HG03558 (cell line): ENCODE data around the gene CHP1.
"Not testable (repeated sequence)": the region's sequence is repeated elsewhere in the genome, so short reads cannot be mapped to it uniquely, and the experiment has no call there.

ENCODE experiments used
- ATAC-seq: cut with Tn5 transposase; IDR thresholded peaks from one replicate; pipeline ENCODE4 v1.9.1; 2021; ENCODE audit warnings: moderate number of reproducible peaks; ENCODE audit not compliant: unreplicated experiment; ENCODE audit errors: extremely low read depth

Gene CHP1

DNA sequence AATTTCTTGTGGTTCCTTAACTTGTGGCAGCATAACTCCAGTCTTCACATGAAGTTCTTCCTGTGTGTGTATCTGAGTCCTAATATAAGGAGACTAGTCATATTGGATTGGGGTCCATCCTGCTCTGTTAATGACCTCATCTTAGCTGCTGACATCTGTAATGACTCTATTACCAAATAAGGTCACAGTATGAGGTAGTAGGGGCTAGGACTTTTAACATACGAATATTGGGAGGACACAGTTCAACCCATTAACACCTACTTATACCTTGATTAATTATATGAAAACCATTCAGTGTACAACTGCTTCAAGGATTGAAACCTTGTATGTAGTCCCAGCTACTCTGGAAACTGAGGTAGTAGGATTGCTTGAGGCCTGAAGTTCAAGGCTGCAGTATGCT lies 57.4 kb downstream of the CHP1 start:
- ATAC-seq: no peak

DNA sequence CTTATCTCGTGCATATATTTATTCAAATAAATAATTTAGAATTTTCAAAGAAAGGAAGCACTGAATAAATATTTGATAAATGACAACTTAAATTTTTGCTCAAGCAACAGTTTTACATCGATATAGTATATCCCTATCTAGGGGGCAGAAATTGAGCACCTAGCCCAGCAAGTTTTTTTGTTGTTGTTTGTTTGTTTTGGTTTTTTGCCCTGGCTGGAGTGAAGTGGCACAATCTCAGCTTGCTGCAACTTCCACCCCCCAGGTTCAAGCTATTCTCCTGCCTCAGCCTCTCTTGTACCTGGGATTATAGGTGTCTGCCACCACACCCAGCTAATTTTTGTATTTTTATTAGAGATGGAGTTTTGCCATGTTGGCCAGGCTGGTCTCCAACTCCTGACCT lies 58.9 kb downstream of the CHP1 start:
- ATAC-seq: no peak

DNA sequence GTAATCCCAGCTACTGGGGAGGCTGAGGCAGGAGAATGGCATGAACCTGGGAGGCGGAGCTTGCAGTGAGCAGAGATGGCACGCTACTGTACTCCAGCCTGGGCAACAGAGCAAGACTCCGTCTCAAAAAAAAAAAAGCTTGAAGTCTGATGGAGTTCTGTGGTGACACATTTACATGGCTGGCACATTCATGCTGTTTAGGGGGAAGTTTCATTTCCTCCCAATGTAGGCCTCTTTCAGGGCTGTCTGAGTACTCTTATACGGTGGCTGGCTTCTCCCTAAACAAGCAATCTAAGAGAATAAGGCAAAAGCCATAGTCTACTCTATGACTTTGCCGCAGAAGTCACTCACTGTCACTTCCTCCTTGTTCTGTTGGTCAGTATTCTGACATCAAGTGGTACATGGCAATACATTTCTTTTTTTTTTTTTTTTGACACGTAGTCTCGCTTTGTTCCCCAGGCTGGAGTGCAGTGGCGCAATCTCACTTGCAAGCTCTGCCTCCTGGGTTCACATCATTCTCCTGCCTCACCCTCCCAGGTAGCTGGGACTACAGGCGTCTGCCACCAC lies 60.1 kb downstream of the CHP1 start:
- peak; percentile 60 for ATAC-seq

DNA sequence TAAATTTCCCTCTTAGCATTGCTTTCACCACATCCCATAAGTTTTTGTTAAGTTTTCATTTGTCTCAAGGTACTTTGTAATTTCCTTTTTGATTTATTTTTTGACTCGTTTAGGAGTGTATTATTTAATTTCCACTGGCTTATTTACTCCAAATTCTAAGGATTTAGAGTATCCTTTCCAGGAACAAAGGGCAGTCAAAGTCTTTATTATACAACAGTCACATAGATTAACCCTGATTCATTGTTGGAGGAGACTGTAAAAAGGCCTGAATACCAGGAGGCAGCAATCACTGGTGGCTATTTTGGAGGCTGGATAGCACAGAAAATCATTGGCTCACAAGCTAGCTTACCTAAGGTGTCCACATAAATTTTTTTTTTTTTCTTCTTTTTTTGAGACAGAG lies 61.5 kb downstream of the CHP1 start:
- no peak for ATAC-seq

DNA sequence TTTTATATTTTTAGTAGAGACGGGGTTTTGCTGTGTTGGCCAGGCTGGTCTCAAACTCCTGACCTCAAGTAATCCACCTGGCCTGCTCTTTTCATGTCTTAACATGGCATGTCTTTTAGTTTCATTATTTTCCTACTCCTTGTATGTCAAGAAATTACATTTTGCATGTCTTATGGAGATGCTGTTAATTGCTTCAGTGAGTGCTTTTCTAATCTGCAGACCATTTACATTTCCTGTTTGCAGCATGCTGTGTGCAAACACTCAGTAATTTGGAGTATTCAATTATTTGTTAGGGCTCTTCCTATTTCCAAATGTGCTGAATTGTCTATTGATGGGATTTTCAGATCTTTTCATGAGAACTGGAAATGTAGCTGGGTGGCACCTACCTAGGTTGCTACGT lies 70.1 kb downstream of the CHP1 start:
- ATAC-seq: not testable (repeated sequence)

DNA sequence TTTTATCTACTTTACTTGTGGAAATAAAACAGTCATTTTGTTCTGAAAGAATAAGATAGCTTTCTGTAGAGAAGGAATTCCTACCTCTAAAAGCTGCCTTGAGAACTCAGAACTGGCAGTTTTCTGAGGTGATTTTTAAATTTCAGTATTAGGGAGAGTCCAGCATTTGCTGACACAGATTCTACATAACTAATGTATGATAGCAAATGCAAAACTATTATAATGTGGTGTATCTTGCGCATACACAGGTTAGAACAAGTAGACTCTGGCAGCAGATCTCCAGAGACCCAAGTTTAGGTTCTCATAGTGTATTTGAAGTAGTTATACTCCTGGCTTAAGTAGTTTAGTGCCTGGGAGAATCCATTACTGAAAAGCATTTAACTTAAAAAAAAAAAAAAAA lies 70.5 kb downstream of the CHP1 start:
- ATAC-seq: no peak

DNA sequence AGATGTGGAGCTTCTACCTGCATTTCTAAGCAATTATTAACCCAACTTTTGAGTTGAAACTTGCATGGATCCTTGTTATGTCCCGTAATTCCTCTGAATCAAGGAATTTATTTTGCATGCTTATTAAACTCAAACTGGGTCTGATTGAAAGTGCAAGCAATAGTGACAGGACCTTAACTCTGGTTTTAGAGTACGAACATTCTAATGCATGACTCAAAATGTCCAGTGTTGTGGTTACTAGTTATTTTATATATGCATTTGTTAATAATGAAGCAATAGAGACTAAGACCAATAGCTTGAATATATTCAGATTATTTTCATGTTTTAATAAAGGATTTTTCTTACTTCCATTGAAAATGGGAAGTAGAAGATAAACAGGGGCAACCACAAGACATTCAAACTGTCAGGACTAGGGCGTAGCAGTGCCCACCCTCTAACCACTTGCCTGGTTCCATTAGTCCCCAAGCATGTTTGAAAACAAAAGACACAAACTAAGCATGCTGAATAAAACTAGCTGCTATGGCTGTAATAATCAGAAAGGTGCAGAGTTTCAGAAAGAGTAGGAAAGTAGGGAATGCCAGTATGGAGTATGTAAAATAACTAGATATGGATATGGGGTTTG lies 73.2 kb downstream of the CHP1 start:
- no peak for ATAC-seq

DNA sequence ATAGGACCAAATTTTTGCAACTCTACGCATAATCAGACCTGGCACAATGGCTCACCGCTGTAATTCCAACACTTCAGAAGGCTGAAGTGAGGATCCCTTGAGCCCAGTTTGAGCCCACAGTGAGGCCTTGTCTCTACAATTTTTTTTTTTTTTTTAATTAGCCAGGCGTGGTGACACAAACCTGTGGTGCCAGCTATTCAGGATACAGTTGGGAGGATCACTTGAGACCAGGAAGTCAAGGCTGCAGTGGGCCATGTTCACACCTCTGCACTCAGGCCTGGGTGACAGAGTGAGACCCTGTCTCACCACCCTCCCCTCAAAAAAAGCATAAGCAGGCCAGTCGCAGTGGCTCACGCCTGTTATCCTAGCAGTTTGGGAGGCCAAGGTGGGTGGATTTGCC lies 76.6 kb downstream of the CHP1 start:
- ATAC-seq: no peak

DNA sequence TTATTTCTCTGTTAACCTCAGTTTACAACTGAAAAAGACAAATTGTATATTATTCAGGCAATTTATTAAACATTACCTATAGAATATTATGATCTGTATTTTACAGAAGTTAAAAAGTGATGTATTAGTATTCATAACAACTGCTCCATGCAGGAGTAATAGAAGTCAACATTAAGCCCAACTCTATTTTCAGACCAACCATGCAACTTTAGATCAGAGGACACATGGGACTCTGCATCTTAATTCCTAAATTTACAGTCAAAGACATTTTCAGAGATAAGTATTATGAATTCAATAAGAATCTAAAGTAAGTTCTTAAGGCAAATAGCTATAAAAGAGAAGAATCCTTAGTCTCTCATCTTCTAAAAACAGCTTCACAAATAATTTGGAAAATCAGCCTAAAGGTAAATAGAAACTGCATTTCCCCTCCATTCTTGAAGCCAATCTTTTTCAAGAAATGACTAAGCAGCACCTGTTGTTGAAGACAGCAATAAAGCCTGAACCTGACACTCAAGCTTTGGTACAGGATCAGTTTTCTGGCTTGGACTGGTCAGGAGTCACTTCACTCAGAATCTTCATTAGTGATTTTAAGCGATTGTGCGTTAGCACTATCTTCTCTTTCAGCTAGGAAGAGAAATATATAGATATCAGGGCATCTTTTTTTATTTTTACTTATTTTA lies 78.3 kb downstream of the CHP1 start:
- no peak for ATAC-seq

DNA sequence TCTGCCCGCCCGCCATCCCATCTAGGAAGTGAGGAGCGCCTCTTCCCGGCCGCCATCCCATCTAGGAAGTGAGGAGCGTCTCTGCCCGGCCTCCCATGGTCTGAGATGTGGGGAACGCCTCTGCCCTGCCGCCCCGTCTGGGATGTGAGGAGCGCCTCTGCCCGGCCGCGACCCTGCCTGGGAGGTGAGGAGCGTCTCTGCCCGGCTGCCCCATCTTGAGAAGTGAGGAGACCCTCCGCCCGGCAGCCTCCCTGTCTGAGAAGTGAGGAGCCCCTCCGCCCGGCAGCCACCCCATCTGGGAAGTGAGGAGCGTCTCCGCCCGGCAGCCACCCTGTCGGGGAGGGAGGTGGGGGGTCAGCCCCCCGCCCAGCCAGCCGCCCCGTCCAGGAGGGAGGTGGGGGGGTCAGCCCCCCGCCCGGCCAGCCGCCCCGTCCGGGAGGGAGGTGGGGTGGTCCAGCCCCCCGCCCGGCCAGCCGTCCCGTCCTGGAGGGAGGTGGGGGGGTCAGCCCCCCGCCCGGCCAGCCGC lies 89.8 kb downstream of the CHP1 start:
- ATAC-seq: not testable (repeated sequence)

DNA sequence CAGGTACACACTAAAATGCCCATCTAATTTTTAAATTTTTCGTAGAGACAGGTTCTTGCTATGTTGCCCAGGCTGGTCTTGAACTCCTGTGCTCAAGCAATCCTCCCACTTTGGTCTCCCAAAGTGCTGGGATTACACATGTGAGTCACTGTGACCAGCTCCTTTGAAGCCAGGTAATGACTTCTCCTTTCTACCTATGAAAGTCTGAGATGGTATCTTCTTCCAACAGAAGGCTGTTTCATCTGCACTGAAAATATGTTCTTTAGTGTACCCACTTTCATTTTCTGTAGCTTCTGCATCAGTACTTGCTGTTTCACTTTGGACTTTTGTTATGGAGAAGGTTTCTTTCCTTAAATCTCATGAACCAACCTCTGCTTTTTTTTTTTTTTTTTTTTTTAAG lies 92.5 kb downstream of the CHP1 start:
- ATAC-seq: no peak

DNA sequence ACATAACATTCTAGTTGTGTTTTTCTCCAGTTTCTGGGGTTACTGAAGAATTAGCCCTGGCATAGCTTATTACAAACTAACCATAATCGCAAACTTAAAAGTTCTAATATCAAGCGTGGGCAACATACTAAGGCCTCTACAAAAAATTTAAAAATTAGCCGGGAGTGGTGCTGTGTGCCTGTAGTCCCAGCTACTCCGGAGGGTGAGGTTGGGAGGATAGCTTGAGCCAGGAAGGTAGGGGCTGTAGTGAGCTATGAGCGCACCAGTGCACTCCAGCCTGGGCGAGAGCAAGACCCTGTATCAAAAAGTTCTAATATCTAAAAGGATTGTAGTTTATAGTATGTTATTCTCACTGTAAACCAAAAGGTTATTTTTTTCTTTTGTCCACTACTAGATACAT lies 100.2 kb downstream of the CHP1 start:
- ATAC-seq: no peak
